ENCODE results near the gene MYO9B. TPM values are rescaled to one million over a fixed set of nuclear protein-coding genes. Genes with fewer than 3 reads are reported as not detected.

MYO9B gene
- total RNA-seq, 1 donor from 2014 or later: 83.8 TPM

- Mint-ChIP-seq H3K27ac (no peak overlapping the region), H3K9me3 (no peaks in the 10 kb centered on the region), H3K4me1 (ENCODE audit: unreplicated experiment) (peaks cover 6% of the 10 kb centered on the region), H3K4me3 (no peak overlapping the region), H3K27me3 (peaks cover 4% of the 10 kb centered on the region), H3K36me3 (no peaks in the 10 kb centered on the region)
- no peak for DNase-seq (ENCODE audit: extremely low spot score, unreplicated experiment)
- TF ChIP-seq, protein P1, sequence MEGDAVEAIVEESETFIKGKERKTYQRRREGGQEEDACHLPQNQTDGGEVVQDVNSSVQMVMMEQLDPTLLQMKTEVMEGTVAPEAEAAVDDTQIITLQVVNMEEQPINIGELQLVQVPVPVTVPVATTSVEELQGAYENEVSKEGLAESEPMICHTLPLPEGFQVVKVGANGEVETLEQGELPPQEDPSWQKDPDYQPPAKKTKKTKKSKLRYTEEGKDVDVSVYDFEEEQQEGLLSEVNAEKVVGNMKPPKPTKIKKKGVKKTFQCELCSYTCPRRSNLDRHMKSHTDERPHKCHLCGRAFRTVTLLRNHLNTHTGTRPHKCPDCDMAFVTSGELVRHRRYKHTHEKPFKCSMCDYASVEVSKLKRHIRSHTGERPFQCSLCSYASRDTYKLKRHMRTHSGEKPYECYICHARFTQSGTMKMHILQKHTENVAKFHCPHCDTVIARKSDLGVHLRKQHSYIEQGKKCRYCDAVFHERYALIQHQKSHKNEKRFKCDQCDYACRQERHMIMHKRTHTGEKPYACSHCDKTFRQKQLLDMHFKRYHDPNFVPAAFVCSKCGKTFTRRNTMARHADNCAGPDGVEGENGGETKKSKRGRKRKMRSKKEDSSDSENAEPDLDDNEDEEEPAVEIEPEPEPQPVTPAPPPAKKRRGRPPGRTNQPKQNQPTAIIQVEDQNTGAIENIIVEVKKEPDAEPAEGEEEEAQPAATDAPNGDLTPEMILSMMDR (conservative IDR thresholded peaks at IDR 0.05): no peak
These were observed 180.6 kb downstream of the MYO9B start for GRCh38 chr19:17256130-17256529.

GRCh38 chr19:17259118-17259780 is 183.7 kb downstream of the MYO9B start:
- H3K4me1 Mint-ChIP-seq (ENCODE audit: unreplicated experiment): peaks cover 6% of the 10 kb centered on the region
- H3K36me3 Mint-ChIP-seq: no peaks in the 10 kb centered on the region
- DNase-seq (ENCODE audit: extremely low spot score, unreplicated experiment): no peak
- H3K27ac Mint-ChIP-seq: no peak overlapping the region
- H3K27me3 Mint-ChIP-seq: peaks cover 4% of the 10 kb centered on the region
- H3K4me3 Mint-ChIP-seq: no peak overlapping the region
- no peaks in the 10 kb centered on the region for H3K9me3 Mint-ChIP-seq
- TF ChIP-seq, protein P1 (conservative IDR thresholded peaks at IDR 0.05): no peak

DNA sequence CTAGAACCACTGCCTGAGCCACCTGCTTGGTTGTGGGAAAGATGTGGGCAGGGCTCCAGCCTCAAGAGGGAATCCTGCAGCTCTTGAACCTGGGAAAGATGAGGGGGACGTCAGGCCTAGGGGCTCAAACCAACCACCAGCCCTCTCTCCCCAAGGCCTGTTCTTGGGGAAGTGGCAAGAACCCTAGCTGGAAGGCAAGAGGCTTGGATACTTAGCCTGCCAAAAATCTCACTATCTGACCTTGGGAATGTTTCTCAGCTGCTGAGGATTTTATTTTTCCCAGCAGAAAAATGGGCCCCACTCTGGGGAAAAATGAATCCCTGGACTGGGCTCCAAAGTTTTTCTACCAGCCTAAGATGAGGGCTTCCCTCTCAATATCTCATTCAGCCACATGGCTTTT is 184.4 kb downstream of the MYO9B start:
- peaks cover 4% of the 10 kb centered on the region for H3K27me3 Mint-ChIP-seq
- H3K36me3 Mint-ChIP-seq: no peaks in the 10 kb centered on the region
- no peak overlapping the region for H3K4me3 Mint-ChIP-seq
- peaks cover 10% of the 10 kb centered on the region for H3K4me1 Mint-ChIP-seq (ENCODE audit: unreplicated experiment)
- H3K9me3 Mint-ChIP-seq: no peaks in the 10 kb centered on the region
- no peak overlapping the region for H3K27ac Mint-ChIP-seq
- TF ChIP-seq, protein P1 (conservative IDR thresholded peaks at IDR 0.05): no peak
- DNase-seq (ENCODE audit: extremely low spot score, unreplicated experiment): no peak

DNA sequence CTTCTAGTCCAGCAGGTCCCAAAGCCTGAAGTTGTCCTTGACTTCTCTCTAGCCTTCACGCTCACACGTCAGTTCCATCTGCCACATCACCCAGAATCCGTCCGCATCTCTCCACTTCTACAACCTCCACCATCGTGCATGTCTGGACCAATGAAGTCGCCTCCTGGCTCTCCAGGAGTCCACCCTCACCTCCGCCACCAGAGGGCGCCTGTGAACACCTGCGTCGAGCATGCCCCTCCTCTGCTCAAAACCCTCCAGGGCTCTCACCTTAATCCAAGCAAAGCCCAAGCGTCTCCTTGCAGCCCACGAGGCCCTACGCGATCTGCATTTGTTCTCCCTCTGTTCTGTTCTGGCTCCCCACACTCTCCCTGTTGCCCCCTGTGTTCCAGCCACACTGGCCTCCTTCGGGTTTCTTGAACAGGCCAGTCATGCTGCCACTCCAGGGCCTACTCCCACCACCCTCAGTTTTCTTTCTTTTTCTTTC is 185.3 kb downstream of the MYO9B start:
- Mint-ChIP-seq H3K9me3 (no peaks in the 10 kb centered on the region), H3K4me1 (ENCODE audit: unreplicated experiment) (peaks cover 10% of the 10 kb centered on the region), H3K4me3 (no peak overlapping the region), H3K36me3 (no peaks in the 10 kb centered on the region), H3K27ac (peak overlapping the region; percentile 27), H3K27me3 (peaks cover 4% of the 10 kb centered on the region)
- TF ChIP-seq, protein P1 (conservative IDR thresholded peaks at IDR 0.05): peak; percentile 98
- peak; percentile 90 for DNase-seq (ENCODE audit: extremely low spot score, unreplicated experiment)

DNA sequence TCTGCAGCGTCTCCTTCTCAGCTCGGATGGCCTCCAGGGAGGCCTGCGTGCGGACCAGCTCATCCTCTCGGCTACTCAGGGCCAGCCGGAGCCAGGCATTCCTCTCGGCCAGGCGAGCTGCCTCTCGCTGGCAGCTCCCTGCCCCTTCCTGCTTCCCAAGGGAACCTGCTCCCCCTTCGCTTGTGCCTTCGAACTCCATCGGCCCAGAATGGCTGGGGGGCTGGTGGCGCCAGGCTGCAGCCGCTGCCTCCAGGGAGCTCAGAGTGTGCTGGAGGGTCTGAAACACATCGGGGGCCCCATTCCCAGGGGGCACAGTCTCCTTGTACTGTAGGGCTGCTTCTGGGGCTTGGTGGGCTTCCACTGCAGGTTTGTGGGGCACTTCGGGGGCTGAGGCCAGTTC is 187.0 kb downstream of the MYO9B start:
- Mint-ChIP-seq H3K4me3 (no peak overlapping the region), H3K27ac (no peak overlapping the region), H3K36me3 (peaks cover 4% of the 10 kb centered on the region), H3K4me1 (ENCODE audit: unreplicated experiment) (peaks cover 17% of the 10 kb centered on the region), H3K9me3 (peaks cover 6% of the 10 kb centered on the region), H3K27me3 (peaks cover 6% of the 10 kb centered on the region)
- no peak for DNase-seq (ENCODE audit: extremely low spot score, unreplicated experiment)
- TF ChIP-seq, protein P1 (conservative IDR thresholded peaks at IDR 0.05): no peak

Other genes starting within 250 kb of the MYO9B start
- 58.9 and 71.2 TPM in 2 replicates for gene SIN3B, start 246.4 kb upstream of the MYO9B start, total RNA-seq (ENCODE audit: low replicate concordance)
- gene F2RL3, start 186.8 kb upstream of the MYO9B start, total RNA-seq (ENCODE audit: low replicate concordance): not detected in 2 replicates
- gene CPAMD8, start 49.0 kb upstream of the MYO9B start, total RNA-seq (ENCODE audit: low replicate concordance): 27.6 and 42.9 TPM in 2 replicates
- gene HAUS8, start 325 bp upstream of the MYO9B start, total RNA-seq (ENCODE audit: low replicate concordance): 10.7 and 18.8 TPM in 2 replicates
- gene USE1, start 139.6 kb downstream of the MYO9B start, total RNA-seq (ENCODE audit: low replicate concordance): 18.7 and 22.3 TPM in 2 replicates
- gene OCEL1, start 150.4 kb downstream of the MYO9B start, total RNA-seq (ENCODE audit: low replicate concordance): 19.2 and 23.8 TPM in 2 replicates
- gene NR2F6, start 170.1 kb downstream of the MYO9B start, total RNA-seq (ENCODE audit: low replicate concordance): 70.9 and 94.2 TPM in 2 replicates
- gene USHBP1, start 189.0 kb downstream of the MYO9B start, total RNA-seq (ENCODE audit: low replicate concordance): 0.29 TPM in 1 of 2 replicates, not detected in the other
- gene BABAM1, start 191.7 kb downstream of the MYO9B start, total RNA-seq (ENCODE audit: low replicate concordance): 84.6 and 93.3 TPM in 2 replicates
- 1.3 and 5.9 TPM in 2 replicates for gene ANKLE1, start 206.1 kb downstream of the MYO9B start, total RNA-seq (ENCODE audit: low replicate concordance)
- 11.6 and 14.3 TPM in 2 replicates for gene ABHD8, start 227.6 kb downstream of the MYO9B start, total RNA-seq (ENCODE audit: low replicate concordance)
- gene MRPL34, start 230.1 kb downstream of the MYO9B start, total RNA-seq (ENCODE audit: low replicate concordance): 79.2 and 111 TPM in 2 replicates
- gene DDA1, start 233.8 kb downstream of the MYO9B start, total RNA-seq (ENCODE audit: low replicate concordance): 38.7 and 46.0 TPM in 2 replicates

All from type B pancreatic cell (in vitro differentiated cells).